ENCODE measurements around the gene POLR3C. TPM values are rescaled to one million over a fixed set of nuclear protein-coding genes. Genes with fewer than 3 reads are reported as not detected.
A peak's percentile ranks its signal among the peaks of the same experiment; 100 is the strongest.

The POLR3C gene
- polyA plus RNA-seq, 1 experiment: 56.7 TPM

- no peaks in the 10 kb centered on the region for H3K27me3 ChIP-seq (ENCODE audit: control insufficient read depth, insufficient read depth, low read length)
- no peak overlapping the region for H3K4me3 ChIP-seq (ENCODE audit: low read depth, low read length)
- ChIA-PET POLR2A (interaction anchor here (0.6 to 1.0 kb wide), 2 partner anchors 9 to 24 kb away, joined by 3 read pairs; partner anchors contain the start of gene PIAS3), CTCF (interaction anchor here (0.5 to 11.1 kb wide), 9 partner anchors 10 to 165 kb away, joined by 3 to 179 read pairs (median 7); partner anchors contain the start of genes ITGA10, PIAS3, POLR3C and RNF115)
- peaks cover 26% of the 10 kb centered on the region for H3K36me3 ChIP-seq (ENCODE audit: control insufficient read depth, insufficient read depth, low read length)
- peak; percentile 36 for DNase-seq (ENCODE audit: low read depth)
- TF ChIP-seq CTCF (IDR thresholded peaks at IDR 0.05; ENCODE audit: insufficient read depth, low read depth, low read length): peak; percentile 44
Measured at GRCh38 chr1:145849356-145850160, 25.6 kb downstream of the POLR3C start.

- TF ChIP-seq CTCF (IDR thresholded peaks at IDR 0.05; ENCODE audit: insufficient read depth, low read depth, low read length): peak; percentile 16; the same call in 1 of the 2 replicates
- Histone ChIP-seq H3K36me3 (ENCODE audit: control insufficient read depth, insufficient read depth, low read length) (peaks cover 25% of the 10 kb centered on the region), H3K4me3 (ENCODE audit: low read depth, low read length) (no peak overlapping the region), H3K27me3 (ENCODE audit: control insufficient read depth, insufficient read depth, low read length) (no peaks in the 10 kb centered on the region)
- ChIA-PET CTCF (interaction anchor here (10.2 kb wide), 1 partner anchor 9 kb away, joined by 179 read pairs; the partner anchor contains the start of gene NUDT17), POLR2A (no interaction called here)
- DNase-seq (ENCODE audit: low read depth): no peak
Measured at GRCh38 chr1:145855426-145855948, 31.5 kb downstream of the POLR3C start.

- DNase-seq (ENCODE audit: low read depth): no peak
- Histone ChIP-seq H3K27me3 (ENCODE audit: control insufficient read depth, insufficient read depth, low read length) (no peaks in the 10 kb centered on the region), H3K4me3 (ENCODE audit: low read depth, low read length) (no peak overlapping the region), H3K36me3 (ENCODE audit: control insufficient read depth, insufficient read depth, low read length) (peaks cover 20% of the 10 kb centered on the region)
- no peak for TF ChIP-seq CTCF (IDR thresholded peaks at IDR 0.05; ENCODE audit: insufficient read depth, low read depth, low read length)
- ChIA-PET CTCF (interaction anchor here (0.7 to 10.2 kb wide), 4 partner anchors 11 to 101 kb away, joined by 3 to 179 read pairs (median 14); partner anchors contain the start of genes LIX1L and NUDT17), POLR2A (no interaction called here)
Measured at GRCh38 chr1:145857170-145857569, 33.2 kb downstream of the POLR3C start.

- 0 out of 2 replicates have a peak, but pooled peaks have one; percentile 1 for TF ChIP-seq CTCF (IDR thresholded peaks at IDR 0.05; ENCODE audit: insufficient read depth, low read depth, low read length)
- H3K27me3 ChIP-seq (ENCODE audit: control insufficient read depth, insufficient read depth, low read length): no peaks in the 10 kb centered on the region
- ChIA-PET POLR2A (interaction anchor here (0.6 to 1.8 kb wide), 6 partner anchors 9 to 159 kb away, joined by 3 to 11 read pairs (median 4); partner anchors contain the start of gene PEX11B), CTCF (interaction anchor here (0.6 to 10.2 kb wide), 11 partner anchors 10 to 1918 kb away, joined by 3 to 179 read pairs (median 4); partner anchors contain the start of genes ANKRD34A, ITGA10, NUDT17 and POLR3GL)
- no peak for DNase-seq (ENCODE audit: low read depth)
- H3K4me3 ChIP-seq (ENCODE audit: low read depth, low read length): peak overlapping the region; percentile 90
- peaks cover 17% of the 10 kb centered on the region for H3K36me3 ChIP-seq (ENCODE audit: control insufficient read depth, insufficient read depth, low read length)
Measured at GRCh38 chr1:145858238-145858900, 34.4 kb downstream of the POLR3C start.

All from BJ (cell line).